Forelimb muscle (tissue), 1 donor: ENCODE measurements around the gene PRRG1. TPM values are rescaled to one million over a fixed set of nuclear protein-coding genes. Genes with fewer than 3 reads are reported as not detected.
"Not testable (repeated sequence)": the region's sequence is repeated elsewhere in the genome, so short reads cannot be mapped to it uniquely, and the experiment has no call there.

ENCODE experiments used
- DNase-seq: peaks from one replicate; pipeline ENCODE4 v3.0.0-alpha.2; 2013; ENCODE audit warnings: low read depth
- polyA plus RNA-seq: library from polyadenylated mRNA; unstranded; fragments of 120-200 nt; gene quantifications from one replicate; pipeline ENCODE4 v1.2.1, GENCODE V29; 2013; ENCODE audit not compliant: insufficient read length

The PRRG1 gene
- polyA plus RNA-seq, 1 donor = 13.1 TPM

GRCh38 chrX:37378404-37378803, 29.2 kb downstream of the PRRG1 start:
- DNase-seq = no peak

GRCh38 chrX:37378830-37379229, 29.7 kb downstream of the PRRG1 start:
- no peak for DNase-seq

- DNase-seq = no peak
Observed at GRCh38 chrX:37380256-37380655, 31.1 kb downstream of the PRRG1 start.

GRCh38 chrX:37380924-37381323, 31.8 kb downstream of the PRRG1 start:
- DNase-seq = no peak

GRCh38 chrX:37383313-37383712, 34.1 kb downstream of the PRRG1 start:
- DNase-seq = no peak

- DNase-seq = no peak
Observed at GRCh38 chrX:37388413-37388812, 39.2 kb downstream of the PRRG1 start.

GRCh38 chrX:37405956-37406355, 56.8 kb downstream of the PRRG1 start:
- DNase-seq = no peak

- no peak for DNase-seq
Observed at GRCh38 chrX:37407736-37408135, 58.6 kb downstream of the PRRG1 start.

- no peak for DNase-seq
Observed at GRCh38 chrX:37409278-37409677, 60.1 kb downstream of the PRRG1 start.

- DNase-seq = no peak
Observed at GRCh38 chrX:37420185-37420584, 71.0 kb downstream of the PRRG1 start.

GRCh38 chrX:37420756-37421155, 71.6 kb downstream of the PRRG1 start:
- no peak for DNase-seq

- DNase-seq = no peak
Observed at GRCh38 chrX:37424000-37424429, 74.9 kb downstream of the PRRG1 start.

GRCh38 chrX:37425370-37425769, 76.2 kb downstream of the PRRG1 start:
- no peak for DNase-seq

- not testable (repeated sequence) for DNase-seq
Observed at GRCh38 chrX:37428962-37429361, 79.8 kb downstream of the PRRG1 start.

GRCh38 chrX:37434362-37434761, 85.2 kb downstream of the PRRG1 start:
- no peak for DNase-seq

- DNase-seq = no peak
Observed at GRCh38 chrX:37437160-37437559, 88.0 kb downstream of the PRRG1 start.

- no peak for DNase-seq
Observed at GRCh38 chrX:37441377-37441776, 92.2 kb downstream of the PRRG1 start.

GRCh38 chrX:37445182-37445581, 96.0 kb downstream of the PRRG1 start:
- DNase-seq = no peak

GRCh38 chrX:37453821-37454220, 104.7 kb downstream of the PRRG1 start:
- DNase-seq = no peak

GRCh38 chrX:37454537-37455285, 105.5 kb downstream of the PRRG1 start:
- no peak for DNase-seq

- DNase-seq = no peak
Observed at GRCh38 chrX:37455381-37455780, 106.2 kb downstream of the PRRG1 start.

- not testable (repeated sequence) for DNase-seq
Observed at GRCh38 chrX:37460285-37460684, 111.1 kb downstream of the PRRG1 start.

GRCh38 chrX:37462346-37462745, 113.2 kb downstream of the PRRG1 start:
- no peak for DNase-seq
